CD14-positive monocyte (primary cell): ENCODE results near the gene TRAPPC12. TPM values are rescaled to one million over a fixed set of nuclear protein-coding genes. Genes with fewer than 3 reads are reported as not detected.
A peak's percentile ranks its signal among the peaks of the same experiment; 100 is the strongest.
"Not testable (repeated sequence)": the region's sequence is repeated elsewhere in the genome, so short reads cannot be mapped to it uniquely, and the experiment has no call there.

Experiments used
- DNase-seq, 3 donors: peaks; one replicate each; pipeline ENCODE4 v3.0.0-alpha.2; 2011 to 2022
- H2AFZ ChIP-seq: 2 replicates; pipeline ENCODE4 v1.6.0; 2012; ENCODE audit warnings: mild to moderate bottlenecking, low read depth, low read length, inconsistent platforms; ENCODE audit not compliant: insufficient read depth, poor library complexity, severe bottlenecking
- H3K27ac ChIP-seq, 2 donors: 1 replicate in 1 of 2; 2 replicates in 1 of 2; pipeline ENCODE4 v1.5.1; 2012 to 2013; ENCODE audit warnings: low read length in 2 of 2, control low read depth in 1 of 2, inconsistent platforms in 1 of 2, low read depth in 1 of 2, mild to moderate bottlenecking in 1 of 2
- H3K27me3 ChIP-seq, 2 donors: one replicate each; pipeline versions ENCODE4 v1.6.0 to v1.6.1; 2011 to 2013; ENCODE audit warnings: low read length in 2 of 2; ENCODE audit not compliant: control insufficient read depth in 2 of 2, insufficient read depth in 2 of 2
- H3K36me3 ChIP-seq, 2 donors: replicated peaks in 1 of 2; 1 replicate in 1 of 2; 2 replicates in 1 of 2; pipeline versions ENCODE4 v1.5.1 to v1.6.1; 2012 to 2013; ENCODE audit warnings: low read length in 2 of 2, control low read depth in 1 of 2, inconsistent platforms in 1 of 2, mild to moderate bottlenecking in 1 of 2; ENCODE audit not compliant: insufficient read depth in 2 of 2, control insufficient read depth in 1 of 2
- H3K4me1 ChIP-seq, 2 donors: 1 replicate in 1 of 2; 2 replicates in 1 of 2; pipeline versions ENCODE4 v1.5.1 to v1.6.1; 2012 to 2013; ENCODE audit warnings: low read length in 2 of 2, control low read depth in 1 of 2, inconsistent platforms in 1 of 2, mild to moderate bottlenecking in 1 of 2, moderate library complexity in 1 of 2; ENCODE audit not compliant: insufficient read depth in 2 of 2, control insufficient read depth in 1 of 2
- H3K4me2 ChIP-seq: replicated peaks from 2 replicates; pipeline ENCODE3; 2012; ENCODE audit warnings: low read length, moderate library complexity, mild to moderate bottlenecking; ENCODE audit not compliant: poor library complexity, severe bottlenecking; ENCODE audit errors: extremely low read depth
- H3K4me3 ChIP-seq, 3 experiments: fragments of 200-600 bp in 1 of 3; sonication (generic) in 1 of 3; replicated peaks in 1 of 3; 1 replicate in 2 of 3; 2 replicates in 1 of 3; pipeline ENCODE4 v1.5.1; 2011 to 2013; ENCODE audit warnings: low read length in 3 of 3, mild to moderate bottlenecking in 3 of 3, control low read depth in 2 of 3, low read depth in 2 of 3, inconsistent platforms in 1 of 3, moderate library complexity in 1 of 3
- H3K79me2 ChIP-seq: 2 replicates; pipeline ENCODE4 v1.6.0; 2012; ENCODE audit warnings: mild to moderate bottlenecking, control low read depth, inconsistent platforms, low read length, moderate library complexity; ENCODE audit not compliant: insufficient read depth
- H3K9ac ChIP-seq: 2 replicates; pipeline ENCODE4 v1.6.0; 2017; ENCODE audit warnings: low read length, mild to moderate bottlenecking; ENCODE audit not compliant: insufficient read depth, poor library complexity, severe bottlenecking
- H3K9me3 ChIP-seq, 2 donors: replicated peaks in 1 of 2; 1 replicate in 1 of 2; 2 replicates in 1 of 2; pipeline versions ENCODE4 v1.5.1 to v1.6.1; 2012 to 2013; ENCODE audit warnings: low read length in 2 of 2, control low read depth in 1 of 2; ENCODE audit not compliant: control insufficient read depth in 1 of 2, insufficient read depth in 1 of 2
- H4K20me1 ChIP-seq: 2 replicates; pipeline ENCODE4 v1.6.0; 2012; ENCODE audit warnings: mild to moderate bottlenecking, low read length, control low read depth, moderate library complexity; ENCODE audit not compliant: insufficient read depth
- H3K27ac Mint-ChIP-seq, 7 donors: one replicate each; pipeline ENCODE4 v1.8.0; 2020; ENCODE audit warnings: mild to moderate bottlenecking in 7 of 7, mixed read lengths in 7 of 7, moderate library complexity in 6 of 7, inconsistent platforms in 2 of 7
- H3K27me3 Mint-ChIP-seq, 3 donors: one replicate each; pipeline ENCODE4 v1.8.0; 2021 to 2022; ENCODE audit warnings: low read depth in 3 of 3, mild to moderate bottlenecking in 3 of 3, mixed read lengths in 3 of 3, moderate library complexity in 3 of 3, inconsistent platforms in 1 of 3
- H3K36me3 Mint-ChIP-seq, 2 donors: one replicate each; pipeline ENCODE4 v1.8.0; 2020; ENCODE audit warnings: mixed read lengths in 2 of 2, inconsistent platforms in 1 of 2, mild to moderate bottlenecking in 1 of 2
- H3K4me1 Mint-ChIP-seq: one replicate; pipeline ENCODE4 v1.8.0; 2020; ENCODE audit warnings: mild to moderate bottlenecking, mixed read lengths
- H3K4me3 Mint-ChIP-seq, 2 donors: one replicate each; pipeline ENCODE4 v1.8.0; 2020; ENCODE audit warnings: mild to moderate bottlenecking in 2 of 2, mixed read lengths in 2 of 2, moderate library complexity in 1 of 2
- H3K9me3 Mint-ChIP-seq, 7 donors: one replicate each; pipeline ENCODE4 v1.8.0; 2020 to 2022; ENCODE audit warnings: mixed read lengths in 7 of 7, mild to moderate bottlenecking in 6 of 7, moderate library complexity in 6 of 7, inconsistent platforms in 2 of 7
- WGBS: methylation state at CpG from one replicate; pipeline ENCODE4 v1.1.5; 2013; ENCODE audit warnings: missing lambda C conversion rate; ENCODE audit not compliant: insufficient coverage; 5-methylcytosine and 5-hydroxymethylcytosine counted together
- intact Hi-C, 2 donors: fragments of 100-400 bp; cut with micrococcal nuclease; formaldehyde crosslinking; loops; one replicate each; pipeline versions ENCODE4 v1.15.0 to v1.15.1; 2023
- polyA plus RNA-seq, 3 donors: library from polyadenylated mRNA; depleted of rRNA in 1 of 3; unstranded in 2 of 3; stranded (reverse) in 1 of 3; fragments of 300-500 nt in 2 of 3; fragments of >200 nt in 1 of 3; fragmentation: Illumina TruSeq in 2 of 3; gene quantifications; 1 replicate in 2 of 3; 2 replicates in 1 of 3; pipeline ENCODE4 v1.2.3, GENCODE V29; 2012 to 2021
- TF ChIP-seq, protein P1 (sequence below): fragments of 200-600 bp; IDR thresholded peaks from one replicate; pipeline ENCODE4 v1.8.0; 2022; ENCODE audit warnings: antibody characterized with exemption, mild to moderate bottlenecking

Gene TRAPPC12
- polyA plus RNA-seq, 3 donors: 26.6 to 72.1 (median 44.7) TPM

GRCh38 chr2:3451926-3452671, 72.6 kb downstream of the TRAPPC12 start:
- no peaks in the 10 kb centered on the region for H3K4me1 Mint-ChIP-seq
- peaks cover 0 to 3% (median 2%) of the 10 kb centered on the region in 3 donors for H3K27me3 Mint-ChIP-seq
- no peak for DNase-seq
- H2AFZ ChIP-seq: no peak overlapping the region
- no peaks in the 10 kb centered on the region for H3K27me3 ChIP-seq
- H3K4me3 Mint-ChIP-seq: no peak overlapping the region
- no peak overlapping the region for H3K27ac ChIP-seq
- no peaks in the 10 kb centered on the region for H3K4me1 ChIP-seq
- H3K4me2 ChIP-seq: no peak overlapping the region
- no peaks in the 10 kb centered on the region for H3K79me2 ChIP-seq
- peaks cover 71 to 92% of the 10 kb centered on the region in 2 donors for H3K36me3 Mint-ChIP-seq
- no peaks in the 10 kb centered on the region for H4K20me1 ChIP-seq
- peaks cover 0 to 3% (median 0%) of the 10 kb centered on the region in 7 donors for H3K9me3 Mint-ChIP-seq
- peak overlapping the region in 1 of 7 donors; percentile 15 for H3K27ac Mint-ChIP-seq
- peaks cover 66 to 99% of the 10 kb centered on the region in 2 donors for H3K36me3 ChIP-seq
- H3K9me3 ChIP-seq: no peaks in the 10 kb centered on the region
- H3K9ac ChIP-seq: no peak overlapping the region
- no peak overlapping the region for H3K4me3 ChIP-seq
- TF ChIP-seq, protein P1, sequence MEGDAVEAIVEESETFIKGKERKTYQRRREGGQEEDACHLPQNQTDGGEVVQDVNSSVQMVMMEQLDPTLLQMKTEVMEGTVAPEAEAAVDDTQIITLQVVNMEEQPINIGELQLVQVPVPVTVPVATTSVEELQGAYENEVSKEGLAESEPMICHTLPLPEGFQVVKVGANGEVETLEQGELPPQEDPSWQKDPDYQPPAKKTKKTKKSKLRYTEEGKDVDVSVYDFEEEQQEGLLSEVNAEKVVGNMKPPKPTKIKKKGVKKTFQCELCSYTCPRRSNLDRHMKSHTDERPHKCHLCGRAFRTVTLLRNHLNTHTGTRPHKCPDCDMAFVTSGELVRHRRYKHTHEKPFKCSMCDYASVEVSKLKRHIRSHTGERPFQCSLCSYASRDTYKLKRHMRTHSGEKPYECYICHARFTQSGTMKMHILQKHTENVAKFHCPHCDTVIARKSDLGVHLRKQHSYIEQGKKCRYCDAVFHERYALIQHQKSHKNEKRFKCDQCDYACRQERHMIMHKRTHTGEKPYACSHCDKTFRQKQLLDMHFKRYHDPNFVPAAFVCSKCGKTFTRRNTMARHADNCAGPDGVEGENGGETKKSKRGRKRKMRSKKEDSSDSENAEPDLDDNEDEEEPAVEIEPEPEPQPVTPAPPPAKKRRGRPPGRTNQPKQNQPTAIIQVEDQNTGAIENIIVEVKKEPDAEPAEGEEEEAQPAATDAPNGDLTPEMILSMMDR: no peak
- 95% methylated on average over 17 of the region's 17 CpGs for WGBS
- intact Hi-C loops: no loop called here

GRCh38 chr2:3453190-3453999, 73.9 kb downstream of the TRAPPC12 start:
- Histone ChIP-seq H3K27me3 (no peaks in the 10 kb centered on the region), H4K20me1 (no peaks in the 10 kb centered on the region), H3K36me3 (peaks cover 67 to 97% of the 10 kb centered on the region in 2 donors), H3K79me2 (no peaks in the 10 kb centered on the region), H3K4me3 (no peak overlapping the region), H3K27ac (no peak overlapping the region), H2AFZ (no peak overlapping the region), H3K4me1 (no peaks in the 10 kb centered on the region), H3K9me3 (no peaks in the 10 kb centered on the region), H3K4me2 (no peak overlapping the region), H3K9ac (no peak overlapping the region)
- 91% methylated on average over 16 of the region's 20 CpGs for WGBS
- TF ChIP-seq, protein P1: no peak
- intact Hi-C loops: no loop called here
- Mint-ChIP-seq H3K27ac (peak overlapping the region in 2 of 7 donors; percentile 26 to 46), H3K4me1 (no peaks in the 10 kb centered on the region), H3K9me3 (peaks cover 0 to 3% (median 0%) of the 10 kb centered on the region in 7 donors), H3K36me3 (peaks cover 67 to 89% of the 10 kb centered on the region in 2 donors), H3K27me3 (peaks cover 0 to 3% (median 2%) of the 10 kb centered on the region in 3 donors), H3K4me3 (no peak overlapping the region)
- no peak for DNase-seq

DNA sequence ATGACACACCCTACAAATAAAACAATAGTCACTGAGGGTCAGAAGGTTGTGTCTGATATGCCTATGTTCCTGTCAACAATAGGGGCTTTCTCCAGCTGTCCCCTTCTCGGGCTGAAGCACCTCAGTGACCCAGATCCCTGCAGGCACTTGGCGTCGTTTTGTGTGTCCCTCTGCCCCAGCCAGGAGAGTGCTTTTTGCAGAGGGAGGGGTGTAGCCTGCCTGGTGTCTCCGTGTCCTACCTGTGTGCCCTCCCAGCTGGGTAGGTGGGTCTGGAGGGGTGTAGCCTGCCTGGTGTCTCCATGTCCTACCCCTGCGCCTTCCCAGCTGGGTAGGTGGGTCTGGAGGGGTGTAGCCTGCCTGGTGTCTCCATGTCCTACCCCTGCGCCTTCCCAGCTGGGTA, 74.5 kb downstream of the TRAPPC12 start:
- Mint-ChIP-seq H3K36me3 (peaks cover 68 to 88% of the 10 kb centered on the region in 2 donors), H3K27ac (peak overlapping the region in 1 of 7 donors; percentile 46)
- H3K4me3 ChIP-seq, H3K4me1 Mint-ChIP-seq, H3K27me3 ChIP-seq, DNase-seq, H4K20me1 ChIP-seq, H3K9me3 Mint-ChIP-seq, H3K9ac ChIP-seq, H3K9me3 ChIP-seq, H2AFZ ChIP-seq, H3K79me2 ChIP-seq, H3K27ac ChIP-seq, H3K4me1 ChIP-seq, intact Hi-C loops, H3K4me2 ChIP-seq, H3K4me3 Mint-ChIP-seq, H3K27me3 Mint-ChIP-seq: not testable (repeated sequence)
- WGBS: 100% methylated on average over 4 of the region's 6 CpGs
- peaks cover 71 to 97% of the 10 kb centered on the region in 2 donors for H3K36me3 ChIP-seq
